K562 (cell line): Measurements from ENCODE around the gene PRKAR1B. TPM values are rescaled to one million over a fixed set of nuclear protein-coding genes. Genes with fewer than 3 reads are reported as not detected.

Experiments
- ELF4 ChIP-seq: fragments of 450-650 bp; formaldehyde crosslinking; IDR thresholded peaks from 2 replicates; pipeline ENCODE4 v1.4.0; 2022; ENCODE audit warnings: missing genetic modification characterization
- FOSL1 ChIP-seq: fragments of 200-800 bp; sonication (Bioruptor generic); conservative IDR thresholded peaks from 2 replicates; pipeline ENCODE4 v1.6.1; 2016; ENCODE audit warnings: missing genetic modification characterization, missing compliant biosample characterization
- MAFF ChIP-seq: IDR thresholded peaks from 2 replicates; pipeline ENCODE4 v1.6.1; 2012; ENCODE audit warnings: low read length, improper control_type of control experiment
- PURB ChIP-seq: sonication (generic); formaldehyde crosslinking; IDR thresholded peaks from 2 replicates; pipeline ENCODE4 v1.9.0; 2021; ENCODE audit warnings: low read depth, mild to moderate bottlenecking, missing genetic modification reagents
- ZBTB1 ChIP-seq: sonication (generic); formaldehyde crosslinking; IDR thresholded peaks from 2 replicates; pipeline ENCODE4 v1.8.1; 2023; ENCODE audit warnings: missing genetic modification reagents, low read depth, mild to moderate bottlenecking, borderline replicate concordance
- ZBTB12 ChIP-seq: fragments of 250-450 bp; sonication (Bioruptor Pico); IDR thresholded peaks from 2 replicates; pipeline ENCODE4 v1.4.0; 2020
- ZNF146 ChIP-seq: IDR thresholded peaks from one replicate; pipeline ENCODE4 v1.6.1; 2018; ENCODE audit warnings: missing compliant biosample characterization; ENCODE audit not compliant: unreplicated experiment
- ZNF696 ChIP-seq: fragments of 250-450 bp; sonication (Bioruptor Pico); conservative IDR thresholded peaks from 2 replicates; pipeline ENCODE4 v1.4.0; 2020; ENCODE audit warnings: mild to moderate bottlenecking, moderate library complexity
- polyA plus RNA-seq, 8 experiments: library from polyadenylated mRNA; depleted of rRNA in 4 of 8; stranded (reverse) in 5 of 8; unstranded in 3 of 8; fragments of >200 nt; fragmentation: Nextera tagmentation in 2 of 8; fragmentation: Illumina TruSeq in 1 of 8; extraction: Ambion mirVana in 2 of 8; extraction: Trizol in 1 of 8; gene quantifications; 2 replicates each; pipeline versions ENCODE4 v1.2.1 to v1.2.3, GENCODE V29; 2011 to 2014; ENCODE audit warnings: inconsistent platforms in 1 of 8, missing spikeins in 1 of 8
- total RNA-seq, 7 experiments: library from RNA; depleted of rRNA in 6 of 7; stranded (reverse); fragments of >200 nt in 6 of 7; fragmentation: Illumina TruSeq in 2 of 7; extraction: Trizol in 2 of 7; gene quantifications; 2 replicates each; pipeline versions ENCODE4 v1.2.1 to v1.2.3, GENCODE V29; 2011 to 2021; ENCODE audit warnings: low replicate concordance in 1 of 7
- TF ChIP-seq, protein P1 (sequence below): fragments of 450-650 bp; IDR thresholded peaks from 2 replicates; pipeline ENCODE4 v1.6.1; 2018; ENCODE audit not compliant: partially characterized antibody
- TF ChIP-seq, protein P2 (sequence below): fragments of 200-600 bp; sonication (generic); IDR thresholded peaks from one replicate; pipeline ENCODE4 v1.6.1; 2012; ENCODE audit warnings: mild to moderate bottlenecking, low read depth, low read length, inconsistent platforms

The PRKAR1B gene
- total and polyA plus RNA-seq, 9 of the 15 experiments (the other 6 are each of a cell fraction or from before 2014, with no cell fraction given): 0.99 to 30.5 (median 12.7) TPM

- TF ChIP-seq MAFF (no peak), ZBTB12 (CRISPR knock-in tag) (no peak), FOSL1 (peak; percentile 97), PURB (no peak), ZBTB1 (peak; percentile 82), ZNF146 (CRISPR knock-in tag) (no peak), ZNF696 (CRISPR knock-in tag) (no peak), ELF4 (CRISPR knock-in tag) (peak; percentile 74; the same call in 1 of the 2 replicates)
- TF ChIP-seq, protein P1, sequence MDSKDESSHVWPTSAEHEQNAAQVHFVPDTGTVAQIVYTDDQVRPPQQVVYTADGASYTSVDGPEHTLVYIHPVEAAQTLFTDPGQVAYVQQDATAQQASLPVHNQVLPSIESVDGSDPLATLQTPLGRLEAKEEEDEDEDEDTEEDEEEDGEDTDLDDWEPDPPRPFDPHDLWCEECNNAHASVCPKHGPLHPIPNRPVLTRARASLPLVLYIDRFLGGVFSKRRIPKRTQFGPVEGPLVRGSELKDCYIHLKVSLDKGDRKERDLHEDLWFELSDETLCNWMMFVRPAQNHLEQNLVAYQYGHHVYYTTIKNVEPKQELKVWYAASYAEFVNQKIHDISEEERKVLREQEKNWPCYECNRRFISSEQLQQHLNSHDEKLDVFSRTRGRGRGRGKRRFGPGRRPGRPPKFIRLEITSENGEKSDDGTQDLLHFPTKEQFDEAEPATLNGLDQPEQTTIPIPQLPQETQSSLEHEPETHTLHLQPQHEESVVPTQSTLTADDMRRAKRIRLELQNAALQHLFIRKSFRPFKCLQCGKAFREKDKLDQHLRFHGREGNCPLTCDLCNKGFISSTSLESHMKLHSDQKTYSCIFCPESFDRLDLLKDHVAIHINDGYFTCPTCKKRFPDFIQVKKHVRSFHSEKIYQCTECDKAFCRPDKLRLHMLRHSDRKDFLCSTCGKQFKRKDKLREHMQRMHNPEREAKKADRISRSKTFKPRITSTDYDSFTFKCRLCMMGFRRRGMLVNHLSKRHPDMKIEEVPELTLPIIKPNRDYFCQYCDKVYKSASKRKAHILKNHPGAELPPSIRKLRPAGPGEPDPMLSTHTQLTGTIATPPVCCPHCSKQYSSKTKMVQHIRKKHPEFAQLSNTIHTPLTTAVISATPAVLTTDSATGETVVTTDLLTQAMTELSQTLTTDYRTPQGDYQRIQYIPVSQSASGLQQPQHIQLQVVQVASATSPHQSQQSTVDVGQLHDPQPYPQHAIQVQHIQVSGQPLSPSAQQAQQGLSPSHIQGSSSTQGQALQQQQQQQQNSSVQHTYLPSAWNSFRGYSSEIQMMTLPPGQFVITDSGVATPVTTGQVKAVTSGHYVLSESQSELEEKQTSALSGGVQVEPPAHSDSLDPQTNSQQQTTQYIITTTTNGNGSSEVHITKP: peak; percentile 69
- TF ChIP-seq, protein P2, sequence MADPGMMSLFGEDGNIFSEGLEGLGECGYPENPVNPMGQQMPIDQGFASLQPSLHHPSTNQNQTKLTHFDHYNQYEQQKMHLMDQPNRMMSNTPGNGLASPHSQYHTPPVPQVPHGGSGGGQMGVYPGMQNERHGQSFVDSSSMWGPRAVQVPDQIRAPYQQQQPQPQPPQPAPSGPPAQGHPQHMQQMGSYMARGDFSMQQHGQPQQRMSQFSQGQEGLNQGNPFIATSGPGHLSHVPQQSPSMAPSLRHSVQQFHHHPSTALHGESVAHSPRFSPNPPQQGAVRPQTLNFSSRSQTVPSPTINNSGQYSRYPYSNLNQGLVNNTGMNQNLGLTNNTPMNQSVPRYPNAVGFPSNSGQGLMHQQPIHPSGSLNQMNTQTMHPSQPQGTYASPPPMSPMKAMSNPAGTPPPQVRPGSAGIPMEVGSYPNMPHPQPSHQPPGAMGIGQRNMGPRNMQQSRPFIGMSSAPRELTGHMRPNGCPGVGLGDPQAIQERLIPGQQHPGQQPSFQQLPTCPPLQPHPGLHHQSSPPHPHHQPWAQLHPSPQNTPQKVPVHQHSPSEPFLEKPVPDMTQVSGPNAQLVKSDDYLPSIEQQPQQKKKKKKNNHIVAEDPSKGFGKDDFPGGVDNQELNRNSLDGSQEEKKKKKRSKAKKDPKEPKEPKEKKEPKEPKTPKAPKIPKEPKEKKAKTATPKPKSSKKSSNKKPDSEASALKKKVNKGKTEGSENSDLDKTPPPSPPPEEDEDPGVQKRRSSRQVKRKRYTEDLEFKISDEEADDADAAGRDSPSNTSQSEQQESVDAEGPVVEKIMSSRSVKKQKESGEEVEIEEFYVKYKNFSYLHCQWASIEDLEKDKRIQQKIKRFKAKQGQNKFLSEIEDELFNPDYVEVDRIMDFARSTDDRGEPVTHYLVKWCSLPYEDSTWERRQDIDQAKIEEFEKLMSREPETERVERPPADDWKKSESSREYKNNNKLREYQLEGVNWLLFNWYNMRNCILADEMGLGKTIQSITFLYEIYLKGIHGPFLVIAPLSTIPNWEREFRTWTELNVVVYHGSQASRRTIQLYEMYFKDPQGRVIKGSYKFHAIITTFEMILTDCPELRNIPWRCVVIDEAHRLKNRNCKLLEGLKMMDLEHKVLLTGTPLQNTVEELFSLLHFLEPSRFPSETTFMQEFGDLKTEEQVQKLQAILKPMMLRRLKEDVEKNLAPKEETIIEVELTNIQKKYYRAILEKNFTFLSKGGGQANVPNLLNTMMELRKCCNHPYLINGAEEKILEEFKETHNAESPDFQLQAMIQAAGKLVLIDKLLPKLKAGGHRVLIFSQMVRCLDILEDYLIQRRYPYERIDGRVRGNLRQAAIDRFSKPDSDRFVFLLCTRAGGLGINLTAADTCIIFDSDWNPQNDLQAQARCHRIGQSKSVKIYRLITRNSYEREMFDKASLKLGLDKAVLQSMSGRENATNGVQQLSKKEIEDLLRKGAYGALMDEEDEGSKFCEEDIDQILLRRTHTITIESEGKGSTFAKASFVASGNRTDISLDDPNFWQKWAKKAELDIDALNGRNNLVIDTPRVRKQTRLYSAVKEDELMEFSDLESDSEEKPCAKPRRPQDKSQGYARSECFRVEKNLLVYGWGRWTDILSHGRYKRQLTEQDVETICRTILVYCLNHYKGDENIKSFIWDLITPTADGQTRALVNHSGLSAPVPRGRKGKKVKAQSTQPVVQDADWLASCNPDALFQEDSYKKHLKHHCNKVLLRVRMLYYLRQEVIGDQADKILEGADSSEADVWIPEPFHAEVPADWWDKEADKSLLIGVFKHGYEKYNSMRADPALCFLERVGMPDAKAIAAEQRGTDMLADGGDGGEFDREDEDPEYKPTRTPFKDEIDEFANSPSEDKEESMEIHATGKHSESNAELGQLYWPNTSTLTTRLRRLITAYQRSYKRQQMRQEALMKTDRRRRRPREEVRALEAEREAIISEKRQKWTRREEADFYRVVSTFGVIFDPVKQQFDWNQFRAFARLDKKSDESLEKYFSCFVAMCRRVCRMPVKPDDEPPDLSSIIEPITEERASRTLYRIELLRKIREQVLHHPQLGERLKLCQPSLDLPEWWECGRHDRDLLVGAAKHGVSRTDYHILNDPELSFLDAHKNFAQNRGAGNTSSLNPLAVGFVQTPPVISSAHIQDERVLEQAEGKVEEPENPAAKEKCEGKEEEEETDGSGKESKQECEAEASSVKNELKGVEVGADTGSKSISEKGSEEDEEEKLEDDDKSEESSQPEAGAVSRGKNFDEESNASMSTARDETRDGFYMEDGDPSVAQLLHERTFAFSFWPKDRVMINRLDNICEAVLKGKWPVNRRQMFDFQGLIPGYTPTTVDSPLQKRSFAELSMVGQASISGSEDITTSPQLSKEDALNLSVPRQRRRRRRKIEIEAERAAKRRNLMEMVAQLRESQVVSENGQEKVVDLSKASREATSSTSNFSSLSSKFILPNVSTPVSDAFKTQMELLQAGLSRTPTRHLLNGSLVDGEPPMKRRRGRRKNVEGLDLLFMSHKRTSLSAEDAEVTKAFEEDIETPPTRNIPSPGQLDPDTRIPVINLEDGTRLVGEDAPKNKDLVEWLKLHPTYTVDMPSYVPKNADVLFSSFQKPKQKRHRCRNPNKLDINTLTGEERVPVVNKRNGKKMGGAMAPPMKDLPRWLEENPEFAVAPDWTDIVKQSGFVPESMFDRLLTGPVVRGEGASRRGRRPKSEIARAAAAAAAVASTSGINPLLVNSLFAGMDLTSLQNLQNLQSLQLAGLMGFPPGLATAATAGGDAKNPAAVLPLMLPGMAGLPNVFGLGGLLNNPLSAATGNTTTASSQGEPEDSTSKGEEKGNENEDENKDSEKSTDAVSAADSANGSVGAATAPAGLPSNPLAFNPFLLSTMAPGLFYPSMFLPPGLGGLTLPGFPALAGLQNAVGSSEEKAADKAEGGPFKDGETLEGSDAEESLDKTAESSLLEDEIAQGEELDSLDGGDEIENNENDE: no peak
These were observed 122.8 kb downstream of the PRKAR1B start (continued) for GRCh38 chr7:604001-604883.
